HG02610 (cell line): ENCODE measurements around the gene HCLS1.
"Not testable (repeated sequence)": the region's sequence is repeated elsewhere in the genome, so short reads cannot be mapped to it uniquely, and the experiment has no call there.

ENCODE experiments used
- ATAC-seq: cut with Tn5 transposase; IDR thresholded peaks from one replicate; pipeline ENCODE4 v1.9.1; 2021; ENCODE audit warnings: mild to moderate bottlenecking, moderate library complexity; ENCODE audit not compliant: unreplicated experiment

Gene HCLS1, protein sequence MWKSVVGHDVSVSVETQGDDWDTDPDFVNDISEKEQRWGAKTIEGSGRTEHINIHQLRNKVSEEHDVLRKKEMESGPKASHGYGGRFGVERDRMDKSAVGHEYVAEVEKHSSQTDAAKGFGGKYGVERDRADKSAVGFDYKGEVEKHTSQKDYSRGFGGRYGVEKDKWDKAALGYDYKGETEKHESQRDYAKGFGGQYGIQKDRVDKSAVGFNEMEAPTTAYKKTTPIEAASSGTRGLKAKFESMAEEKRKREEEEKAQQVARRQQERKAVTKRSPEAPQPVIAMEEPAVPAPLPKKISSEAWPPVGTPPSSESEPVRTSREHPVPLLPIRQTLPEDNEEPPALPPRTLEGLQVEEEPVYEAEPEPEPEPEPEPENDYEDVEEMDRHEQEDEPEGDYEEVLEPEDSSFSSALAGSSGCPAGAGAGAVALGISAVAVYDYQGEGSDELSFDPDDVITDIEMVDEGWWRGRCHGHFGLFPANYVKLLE

DNA sequence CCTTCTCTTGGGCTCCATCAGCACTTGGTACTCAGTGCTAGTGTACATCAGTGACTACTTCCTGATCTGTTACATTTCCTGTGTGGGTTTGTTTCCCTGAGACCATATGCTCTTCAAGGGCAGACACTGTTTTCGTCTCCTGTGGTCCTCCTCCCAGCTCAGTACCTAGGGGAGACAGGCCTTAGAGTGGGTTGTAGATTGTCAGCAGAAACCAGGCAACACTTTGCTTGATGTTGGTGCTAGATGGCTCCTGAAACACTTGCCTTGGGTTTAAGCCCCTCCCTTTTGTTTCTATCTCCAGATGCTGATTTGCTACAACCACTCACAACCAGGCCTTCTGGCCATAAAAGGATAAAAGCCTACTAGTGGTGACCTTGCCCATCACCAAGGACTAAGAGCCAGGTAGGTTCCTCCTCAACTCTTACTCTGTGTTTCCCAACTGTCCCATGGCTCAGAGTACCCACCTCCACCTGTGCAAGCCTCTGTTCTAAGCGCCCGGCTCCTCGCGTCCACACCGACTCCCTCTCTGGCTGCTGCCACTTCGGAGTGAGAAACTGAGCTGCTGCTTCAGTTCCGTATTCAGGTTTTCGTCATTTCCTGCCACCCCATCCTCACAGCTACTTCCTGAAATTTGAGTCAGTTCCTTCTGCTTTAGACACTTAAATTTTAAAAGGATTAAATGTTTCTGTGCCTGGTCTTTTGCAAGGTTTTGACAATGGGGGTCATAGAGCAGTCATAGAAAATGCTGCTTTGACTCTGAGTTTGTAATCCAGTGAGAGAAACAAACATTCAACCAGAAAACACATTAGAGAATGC is at the start of gene HCLS1:
TSS of gene HCLS1 (minus strand) at position 548 of the 816 bp plus-strand sequence. CDS start 2,556 bp downstream, outside the sequence.
- peak; percentile 90 for ATAC-seq

DNA sequence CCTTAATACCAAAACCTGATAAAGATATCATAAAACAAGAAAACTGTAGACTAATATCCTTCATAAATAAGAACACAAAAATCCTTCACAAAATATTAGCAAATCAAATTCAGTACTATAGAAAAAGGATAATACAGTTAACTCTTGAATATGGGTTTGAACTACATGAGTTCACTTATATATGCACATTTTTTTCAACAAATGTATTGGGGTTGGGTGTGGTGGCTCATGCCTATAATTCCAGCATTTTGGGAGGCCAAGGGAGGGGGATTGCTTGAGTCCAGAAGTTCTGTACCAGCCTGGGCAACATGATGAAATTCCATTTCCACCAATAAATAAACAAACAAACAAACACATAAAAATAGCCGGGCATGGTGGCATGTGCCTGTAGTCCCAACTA is 49.6 kb upstream of the HCLS1 start:
- no peak for ATAC-seq

DNA sequence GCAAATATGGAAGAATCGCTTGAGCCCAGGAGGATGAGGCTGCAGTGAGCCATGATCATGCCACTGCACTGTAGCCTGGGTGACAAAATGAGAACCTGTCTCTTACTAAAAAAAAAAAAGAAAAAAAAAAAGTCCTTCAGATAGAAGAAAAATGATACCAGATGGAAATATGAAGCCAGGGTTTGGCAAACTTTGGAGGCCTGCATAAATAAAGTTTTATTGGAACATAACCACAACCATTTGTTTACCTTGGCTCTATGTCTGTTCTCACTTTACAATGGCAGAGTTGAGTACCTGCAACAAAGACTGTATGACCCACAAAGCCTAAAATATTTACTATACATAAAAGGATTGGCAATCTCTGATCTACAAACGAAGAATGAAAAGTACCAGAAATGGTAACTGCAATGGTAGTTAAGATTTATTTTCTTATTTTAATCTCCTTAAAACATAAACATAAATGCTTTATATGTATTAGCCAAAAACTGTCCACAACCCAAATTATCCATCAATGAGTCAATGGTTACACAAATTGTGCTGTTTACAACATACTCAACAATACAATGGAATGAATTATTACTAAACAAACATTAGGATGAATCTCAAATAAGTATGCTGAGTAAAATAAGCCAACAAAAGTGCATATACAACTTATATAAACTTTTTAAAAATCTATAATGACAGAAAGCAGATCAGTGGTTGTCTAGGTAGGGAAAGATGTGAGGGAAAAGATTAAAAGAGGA is 47.0 kb upstream of the HCLS1 start:
- ATAC-seq = no peak

DNA sequence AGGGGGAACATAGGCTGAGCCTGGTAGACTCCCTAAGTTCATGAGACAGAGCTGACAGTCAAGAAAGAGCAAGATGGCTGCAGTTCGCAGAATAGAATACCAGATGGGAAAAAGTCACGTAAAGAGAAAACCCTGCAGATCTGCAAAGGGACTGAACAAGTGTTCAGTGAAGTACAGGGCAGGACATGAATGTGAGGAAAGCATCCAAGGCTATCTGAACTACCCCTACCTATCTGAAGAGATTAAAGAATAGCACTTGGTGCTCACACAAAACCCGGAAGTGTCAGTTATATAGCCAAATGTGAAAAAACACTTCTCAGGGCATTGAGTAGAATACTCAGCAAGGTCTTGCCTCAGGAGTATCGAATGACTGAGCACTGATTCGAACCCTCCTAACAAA is 44.8 kb upstream of the HCLS1 start:
- no peak for ATAC-seq

DNA sequence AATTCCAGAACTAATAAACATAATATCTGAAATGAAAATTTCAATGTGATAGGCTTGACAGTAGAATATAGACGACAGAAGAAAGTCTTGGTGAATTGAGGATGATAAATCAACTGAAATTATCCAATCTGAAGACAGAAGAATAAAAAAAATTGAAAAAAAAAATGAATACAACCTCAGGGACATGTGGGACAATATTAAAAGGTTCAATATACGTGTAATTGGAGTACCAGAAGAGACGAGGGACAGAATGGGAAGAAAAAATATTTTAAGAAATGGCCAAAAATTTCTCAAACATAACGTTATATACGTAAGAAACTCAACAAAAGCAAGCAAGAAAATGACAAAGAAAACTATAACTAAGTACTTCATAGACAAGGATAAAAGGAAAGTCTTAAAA is 43.3 kb upstream of the HCLS1 start:
- no peak for ATAC-seq

DNA sequence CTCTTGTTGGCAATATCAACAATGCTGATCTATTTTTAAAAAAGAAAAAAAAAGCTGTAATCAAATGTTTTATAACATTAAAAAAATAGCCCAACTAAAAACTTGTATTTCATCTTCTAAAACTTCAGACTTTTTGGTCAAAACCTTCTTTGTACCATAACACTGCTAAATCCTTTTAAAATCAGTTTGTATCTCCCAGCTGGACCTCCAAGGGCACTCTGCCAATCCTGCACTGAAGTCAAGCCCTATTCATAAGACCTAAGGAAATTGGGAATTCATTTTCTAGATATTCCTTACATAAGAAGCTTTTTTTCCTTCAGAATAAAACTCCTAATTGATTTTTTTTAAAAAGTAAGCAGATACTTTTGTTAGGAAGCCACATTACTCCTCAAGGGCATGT is 38.2 kb upstream of the HCLS1 start:
- no peak for ATAC-seq

DNA sequence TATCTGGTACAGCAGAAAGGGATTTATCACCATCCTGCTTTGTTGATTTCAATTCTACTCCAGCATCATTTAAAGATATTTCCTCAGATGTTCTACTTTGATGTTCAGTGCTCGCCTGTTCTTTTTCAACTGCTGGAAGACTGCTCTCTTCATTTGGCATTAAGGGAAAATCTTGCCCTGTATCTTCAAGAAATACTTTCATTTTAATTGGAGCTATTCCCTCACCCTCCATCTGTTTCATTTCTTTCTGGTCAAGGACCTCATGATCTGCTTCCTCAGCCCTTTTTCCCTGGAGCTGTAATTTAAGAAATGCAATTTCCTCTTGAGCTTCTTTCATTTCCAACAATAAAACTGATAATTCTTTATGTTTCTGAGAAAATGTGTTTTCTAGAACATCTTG is 37.8 kb upstream of the HCLS1 start:
- no peak for ATAC-seq

DNA sequence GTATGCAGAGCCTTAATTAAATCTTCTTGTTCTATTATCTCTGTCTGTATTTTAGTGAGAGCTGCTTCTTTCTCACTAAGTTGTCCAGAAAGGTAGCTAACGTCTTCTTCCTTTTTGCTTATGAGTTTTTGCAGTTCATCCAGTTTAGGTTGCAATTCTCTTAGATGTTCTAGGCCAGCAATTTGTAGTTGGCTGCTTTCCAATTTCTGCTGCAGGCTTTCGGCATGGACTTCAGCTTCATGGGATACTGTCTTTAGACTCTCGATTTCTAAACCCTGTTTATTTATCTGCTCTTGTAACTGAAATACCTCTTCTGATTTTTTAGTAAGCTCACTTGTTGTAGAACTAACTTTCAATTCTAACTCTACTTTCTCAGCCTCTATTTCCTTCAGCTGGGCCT is 35.5 kb upstream of the HCLS1 start:
- no peak for ATAC-seq

DNA sequence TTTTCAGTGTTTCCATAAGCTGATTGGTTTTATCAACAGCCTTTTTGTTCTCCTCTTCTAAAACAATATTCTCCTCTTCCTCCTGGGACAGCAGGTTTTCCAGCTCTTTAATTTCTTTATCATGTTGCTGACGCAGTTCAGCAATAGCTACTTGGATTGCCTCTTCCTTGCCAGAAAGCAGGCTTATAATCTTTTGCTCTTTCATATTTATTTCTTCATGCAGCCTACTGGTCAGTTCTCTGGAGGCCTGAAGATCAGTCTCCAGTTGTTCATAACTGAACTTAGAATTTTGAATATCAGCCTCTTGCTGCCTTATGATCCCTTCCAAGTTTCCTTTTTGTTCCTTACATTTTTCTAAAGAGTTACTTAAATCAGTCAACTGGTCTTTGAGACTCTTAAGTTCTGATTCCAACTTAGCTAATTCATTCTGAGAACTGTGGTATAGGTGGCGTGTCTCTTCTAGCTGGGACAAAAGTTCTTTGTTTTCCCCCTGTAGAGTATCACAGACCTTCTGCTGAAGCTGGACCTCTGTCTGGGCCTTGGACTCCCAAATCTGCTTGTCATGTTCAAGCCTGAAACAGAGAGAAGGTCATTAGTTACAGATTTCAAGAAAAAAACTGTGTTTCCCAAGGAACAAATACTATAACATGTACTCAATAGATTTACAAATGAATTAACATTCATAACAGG is 31.5 kb upstream of the HCLS1 start:
- ATAC-seq = no peak

DNA sequence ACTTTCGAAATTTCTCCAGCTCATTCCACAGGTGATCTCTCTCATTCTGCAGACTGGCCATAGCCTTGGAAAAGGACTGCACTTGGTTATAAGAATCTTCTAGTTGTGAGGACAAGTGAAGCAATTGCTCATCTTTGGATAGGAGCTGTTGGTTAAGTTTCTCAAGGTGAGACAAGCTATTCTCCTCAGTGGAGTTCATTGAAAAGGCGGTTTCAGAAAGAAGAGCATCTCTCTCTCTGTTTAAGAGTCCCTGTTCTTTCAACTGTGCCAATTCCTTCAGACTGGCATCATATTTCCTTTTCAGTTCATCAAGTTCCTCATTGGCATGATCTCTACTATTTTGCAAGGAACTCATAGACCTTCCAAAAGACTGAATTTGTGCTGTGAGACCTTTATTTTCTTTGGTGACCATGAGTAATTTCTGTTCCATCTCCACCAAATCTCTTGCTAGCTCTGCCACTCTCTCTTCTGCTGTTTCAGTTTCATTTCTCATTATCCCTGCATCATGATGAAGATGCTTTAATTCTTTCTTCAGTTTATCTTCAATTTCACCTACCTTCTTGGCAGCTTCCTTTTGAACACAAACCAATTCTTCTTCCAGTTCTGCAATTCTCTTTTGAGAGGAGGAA is 30.2 kb upstream of the HCLS1 start:
- ATAC-seq = peak; percentile 85

DNA sequence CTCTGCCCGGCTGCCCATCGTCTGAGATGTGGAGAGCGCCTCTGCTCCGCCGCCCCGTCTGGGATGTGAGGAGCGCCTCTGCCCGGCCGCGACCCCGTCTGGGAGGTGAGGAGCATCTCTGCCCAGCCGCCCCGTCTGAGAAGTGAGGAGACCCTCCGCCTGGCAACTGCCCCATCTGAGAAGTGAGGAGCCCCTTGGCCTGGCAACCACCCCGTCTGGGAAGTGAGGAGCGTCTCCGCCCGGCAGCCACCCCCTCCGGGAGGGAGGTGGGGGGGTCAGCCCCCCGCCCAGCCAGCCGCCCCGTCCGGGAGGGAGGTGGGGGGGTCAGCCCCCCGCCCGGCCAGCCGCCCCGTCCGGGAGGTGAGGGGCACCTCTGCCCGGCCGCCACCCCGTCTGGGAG is 28.0 kb upstream of the HCLS1 start:
- not testable (repeated sequence) for ATAC-seq

DNA sequence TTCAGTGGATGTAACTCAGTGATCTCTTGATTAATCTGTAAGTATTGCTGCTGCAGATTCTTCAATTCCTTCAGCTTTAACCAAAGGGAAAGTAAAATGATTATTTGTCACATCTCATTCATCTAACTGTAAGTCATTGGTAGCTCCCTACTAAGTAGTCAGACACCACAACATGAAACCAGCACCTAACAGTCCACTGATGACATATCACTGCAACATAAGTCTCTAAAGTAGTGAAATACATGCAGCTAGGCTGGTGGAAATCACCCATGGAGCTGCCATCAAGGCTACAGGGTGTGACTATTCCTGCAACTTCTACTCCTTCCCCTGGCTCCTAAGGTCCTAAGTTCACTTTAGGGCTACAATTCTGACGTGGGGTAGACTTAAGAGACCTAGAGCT is 21.1 kb upstream of the HCLS1 start:
- no peak for ATAC-seq

DNA sequence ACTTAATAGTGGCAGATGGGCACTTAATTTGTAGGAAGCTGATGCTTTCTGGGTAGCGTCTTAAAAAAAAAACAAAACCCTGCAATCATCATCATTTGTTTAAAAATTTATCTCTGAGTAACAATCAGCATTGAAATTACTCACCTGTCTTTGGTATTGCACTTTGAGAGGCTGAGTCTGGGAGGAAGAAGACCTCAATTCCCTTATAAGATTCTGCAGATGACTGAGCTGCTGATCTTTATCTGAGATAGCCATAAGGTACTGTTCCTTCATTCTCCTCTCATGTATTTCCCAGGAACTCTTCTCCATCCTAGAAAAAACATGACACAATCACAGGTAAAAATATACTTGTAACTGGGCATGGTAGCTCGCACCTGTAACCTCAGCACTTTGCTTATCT is 16.4 kb upstream of the HCLS1 start:
- ATAC-seq = no peak

DNA sequence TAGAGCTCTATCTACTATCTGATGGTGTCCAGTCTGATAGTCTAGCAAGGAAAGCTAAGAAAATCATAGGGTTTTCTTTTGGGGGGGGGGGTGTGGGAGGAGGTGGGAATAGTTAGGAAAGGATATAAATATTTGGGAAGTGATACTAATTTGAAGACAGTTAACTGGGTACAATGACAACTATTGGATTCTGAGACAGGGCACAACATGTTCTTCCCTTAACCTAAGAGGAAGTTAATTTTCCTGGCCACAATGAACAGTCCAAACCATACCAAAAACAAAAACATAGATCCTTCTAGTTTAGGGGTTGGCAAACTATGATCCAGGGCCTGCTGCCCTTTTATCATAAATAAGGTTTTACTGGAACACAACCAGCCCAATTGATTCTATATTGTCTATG is 10.0 kb upstream of the HCLS1 start:
- no peak for ATAC-seq

DNA sequence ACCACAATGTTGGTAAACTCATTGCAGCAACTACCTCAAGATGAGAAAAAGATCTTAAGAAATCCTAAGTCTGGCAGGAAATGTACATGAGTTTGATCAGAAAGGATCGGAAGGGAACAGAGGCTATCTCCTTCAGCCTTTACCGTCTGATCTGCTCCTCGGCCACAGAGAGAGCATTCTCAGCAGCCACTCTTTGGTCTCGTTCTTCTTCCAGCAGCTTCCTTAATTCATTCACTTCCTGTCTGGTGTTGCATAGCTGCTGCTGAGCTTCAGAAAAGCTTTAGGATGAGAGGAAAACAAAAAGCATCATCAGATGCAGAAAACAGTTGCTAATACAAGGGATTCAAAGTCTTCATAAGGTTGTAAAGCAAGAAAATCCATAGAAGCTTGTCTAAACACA is 6.6 kb upstream of the HCLS1 start:
- no peak for ATAC-seq

DNA sequence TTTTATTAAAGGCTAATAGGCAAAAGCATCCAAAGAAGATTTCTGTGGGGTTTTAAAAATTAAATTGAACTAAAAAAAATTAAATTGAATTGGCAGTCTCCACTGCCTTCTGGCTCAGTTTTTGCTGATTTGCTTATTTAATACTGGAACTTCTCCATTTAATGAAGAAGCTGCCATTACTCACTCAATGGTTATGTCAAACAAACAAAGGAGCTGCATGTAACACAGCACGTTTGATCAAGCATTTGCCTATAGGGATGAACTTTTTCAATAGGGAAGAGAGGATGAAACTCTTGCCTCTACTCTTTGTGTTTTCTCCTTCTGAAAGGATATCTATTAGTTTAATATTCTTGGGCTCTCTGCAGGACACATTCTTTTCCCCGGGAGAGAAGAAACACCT is 4.8 kb upstream of the HCLS1 start:
- ATAC-seq = no peak

DNA sequence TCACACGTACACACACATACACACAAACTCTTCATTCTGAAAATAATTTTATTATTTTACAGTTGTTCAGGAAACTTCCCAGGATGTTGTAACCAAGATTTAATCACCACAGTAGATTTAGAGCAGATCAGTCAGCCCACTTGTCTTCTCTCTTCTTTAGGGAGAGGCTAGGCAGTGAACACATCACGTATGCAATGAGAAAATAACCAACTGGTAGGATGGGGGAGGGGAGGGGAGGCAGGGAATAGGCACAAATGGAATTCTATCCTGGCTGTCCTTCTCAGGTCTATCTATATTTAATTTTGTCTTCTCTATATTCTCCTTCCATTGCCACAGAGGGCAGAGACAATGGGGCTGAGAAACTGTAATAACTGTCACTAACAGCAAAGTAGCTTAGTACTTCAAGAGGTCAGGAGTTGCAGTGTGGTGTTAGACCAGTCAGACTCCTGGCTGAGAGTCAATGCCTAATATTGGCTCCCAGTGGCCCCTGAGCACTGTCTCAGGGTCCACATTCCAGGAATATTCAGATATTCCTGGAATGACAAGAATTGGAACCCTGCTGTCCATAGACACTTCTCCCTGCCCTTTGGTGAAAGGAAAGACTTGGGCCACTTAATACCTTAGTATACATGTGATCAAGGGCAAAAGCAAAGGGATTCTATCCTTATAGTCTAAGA is 2.6 kb upstream of the HCLS1 start:
- no peak for ATAC-seq

DNA sequence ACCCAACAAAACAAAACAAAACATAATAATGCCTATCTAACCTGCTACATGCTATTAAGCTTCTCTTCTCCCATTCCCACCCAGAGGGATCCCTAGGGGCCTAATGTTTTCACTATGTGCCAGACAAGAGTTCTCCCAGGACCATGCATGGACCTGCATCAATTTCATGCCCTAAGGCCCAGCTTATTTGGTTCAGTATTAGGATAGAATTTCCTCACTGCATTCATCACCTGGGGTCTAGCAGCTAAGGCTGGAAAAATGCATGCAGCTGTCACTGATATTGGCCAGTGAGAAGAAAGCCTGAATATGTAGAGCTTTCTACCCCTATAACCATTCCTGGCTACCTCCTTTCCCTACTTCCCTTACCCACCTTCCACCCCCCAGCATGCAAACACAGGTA is 2.0 kb upstream of the HCLS1 start:
- ATAC-seq = no peak

DNA sequence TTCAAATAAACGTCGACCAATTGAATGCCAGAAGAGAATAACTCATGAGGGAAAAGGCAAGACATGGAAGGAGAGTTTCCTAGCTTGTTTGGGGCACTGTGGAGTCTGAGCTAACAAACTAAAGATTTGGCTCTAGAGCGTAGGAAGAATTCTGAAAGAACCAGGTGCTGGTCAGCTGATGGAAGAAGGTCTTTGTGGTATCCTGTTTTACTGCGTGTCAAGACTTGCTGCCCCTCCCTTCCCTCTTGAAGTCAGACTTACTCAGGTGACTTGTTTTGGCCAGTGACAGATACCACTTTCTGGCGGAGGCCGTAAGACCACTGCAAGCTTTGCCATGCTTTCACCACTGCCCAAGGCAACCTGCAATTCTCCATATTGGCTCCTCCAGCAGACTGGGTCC is 673 bp upstream of the HCLS1 start:
- no peak for ATAC-seq

DNA sequence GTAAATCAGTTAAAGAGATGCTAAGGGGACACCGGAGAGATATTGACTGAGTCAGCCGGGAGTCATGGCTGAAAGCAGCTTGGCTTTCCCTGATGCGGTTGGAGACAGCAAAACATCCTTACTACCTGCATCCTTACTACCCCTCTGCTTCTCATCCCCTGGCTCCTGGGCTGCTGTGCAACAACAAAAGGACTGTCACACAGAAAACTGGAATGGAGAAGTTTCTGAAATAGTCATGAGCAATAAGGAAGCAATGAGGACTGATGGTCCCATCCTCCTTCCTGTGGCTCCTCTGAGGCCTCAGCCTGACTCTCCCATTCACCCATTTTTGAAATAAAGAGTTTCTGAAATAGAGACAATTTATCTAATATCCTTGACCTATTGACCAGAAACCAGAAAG is 1.1 kb downstream of the HCLS1 start:
- no peak for ATAC-seq
